HepG2 (cell line): Measurements from ENCODE around the gene ICAM5. TPM values are rescaled to one million over a fixed set of nuclear protein-coding genes. Genes with fewer than 3 reads are reported as not detected.
A peak's percentile ranks its signal among the peaks of the same experiment; 100 is the strongest.

Source experiments
- BCLAF1 ChIP-seq: fragments of 450-650 bp; IDR thresholded peaks from 2 replicates; pipeline ENCODE4 v1.6.1; 2017; ENCODE audit warnings: mild to moderate bottlenecking
- CCDC6 ChIP-seq: sonication (generic); formaldehyde crosslinking; IDR thresholded peaks from 2 replicates; pipeline ENCODE4 v1.8.1; 2022; ENCODE audit warnings: mild to moderate bottlenecking, missing genetic modification reagents, moderate library complexity
- GABPB1 ChIP-seq: IDR thresholded peaks from 2 replicates; pipeline ENCODE4 v1.6.1; 2016; ENCODE audit warnings: mild to moderate bottlenecking, missing genetic modification reagents, moderate library complexity, missing compliant biosample characterization
- KAT7 ChIP-seq: IDR thresholded peaks from 2 replicates; pipeline ENCODE4 v1.6.1; 2018; ENCODE audit warnings: borderline replicate concordance, missing compliant biosample characterization
- KMT2B ChIP-seq: IDR thresholded peaks from 2 replicates; pipeline ENCODE4 v1.6.1; 2016; ENCODE audit warnings: missing genetic modification reagents, missing compliant biosample characterization
- MAFF ChIP-seq: IDR thresholded peaks from 2 replicates; pipeline ENCODE4 v1.6.1; 2011; ENCODE audit warnings: low read depth, low read length, improper control_type of control experiment
- MAX ChIP-seq: IDR thresholded peaks from 2 replicates; pipeline ENCODE4 v1.6.1; 2012; ENCODE audit warnings: inconsistent platforms
- SP2 ChIP-seq: sonication (generic); formaldehyde crosslinking; IDR thresholded peaks from 2 replicates; pipeline ENCODE4 v1.5.1; 2020; ENCODE audit warnings: mild to moderate bottlenecking, missing genetic modification reagents
- ZFP91 ChIP-seq: sonication (generic); formaldehyde crosslinking; IDR thresholded peaks from 2 replicates; pipeline ENCODE4 v1.9.0; 2022; ENCODE audit warnings: missing genetic modification reagents, mild to moderate bottlenecking, borderline replicate concordance
- ZNF121 ChIP-seq: sonication (generic); formaldehyde crosslinking; IDR thresholded peaks from 2 replicates; pipeline ENCODE4 v1.5.0; 2020; ENCODE audit warnings: mild to moderate bottlenecking, missing genetic modification reagents
- ZNF205 ChIP-seq: IDR thresholded peaks from 2 replicates; pipeline ENCODE4 v1.6.1; 2018; ENCODE audit warnings: missing biosample characterization, missing genetic modification reagents
- ZNF552 ChIP-seq: sonication (generic); formaldehyde crosslinking; IDR thresholded peaks from 2 replicates; pipeline ENCODE4 v1.9.0; 2022; ENCODE audit warnings: missing genetic modification reagents, mild to moderate bottlenecking, borderline replicate concordance
- ZNF672 ChIP-seq: sonication (generic); formaldehyde crosslinking; IDR thresholded peaks from 2 replicates; pipeline ENCODE4 v1.8.1; 2022; ENCODE audit warnings: missing genetic modification reagents
- ZNF687 ChIP-seq: sonication (generic); formaldehyde crosslinking; IDR thresholded peaks from 2 replicates; pipeline ENCODE4 v1.5.1; 2020; ENCODE audit warnings: mild to moderate bottlenecking, missing genetic modification reagents, moderate library complexity
- ZNF782 ChIP-seq: sonication (generic); formaldehyde crosslinking; IDR thresholded peaks from 2 replicates; pipeline ENCODE4 v1.4.0; 2020; ENCODE audit warnings: missing genetic modification reagents, mild to moderate bottlenecking, borderline replicate concordance
- ZSCAN25 ChIP-seq: sonication (generic); formaldehyde crosslinking; IDR thresholded peaks from 2 replicates; pipeline ENCODE4 v1.8.0; 2022; ENCODE audit warnings: mild to moderate bottlenecking, missing genetic modification reagents
- polyA plus RNA-seq, 8 experiments: library from polyadenylated mRNA; depleted of rRNA in 3 of 8; stranded (reverse) in 7 of 8; unstranded in 1 of 8; fragments of >200 nt; fragmentation: Illumina TruSeq in 4 of 8; extraction: Trizol in 4 of 8; gene quantifications; 2 replicates each; pipeline versions ENCODE4 v1.2.1 to v1.2.3, GENCODE V29; 2011 to 2016; ENCODE audit warnings: low read depth in 4 of 8, missing spikeins in 1 of 8, mixed read lengths in 1 of 8; ENCODE audit not compliant: insufficient read depth in 1 of 8
- total RNA-seq, 5 experiments: library from RNA; depleted of rRNA; stranded (reverse); fragments of >200 nt; fragmentation: Illumina TruSeq; extraction: Trizol; gene quantifications; 2 replicates each; pipeline ENCODE4 v1.2.3, GENCODE V29; 2016; ENCODE audit warnings: low read depth in 1 of 5

Gene ICAM5
- total and polyA plus RNA-seq, 2 of the 13 experiments (the other 11 are each of a cell fraction or from before 2014, with no cell fraction given): 0.46 to 1.6 TPM

- peak; percentile 75 for TF ChIP-seq ZNF687
- TF ChIP-seq MAX: peak; percentile 13; the same call in 1 of the 2 replicates
- TF ChIP-seq ZFP91 (CRISPR knock-in tag): peak; percentile 14; the same call in 1 of the 2 replicates
- TF ChIP-seq ZNF672 (CRISPR knock-in tag): 0 out of 2 replicates have a peak, but pooled peaks have one; percentile 4
- no peak for TF ChIP-seq ZNF552 (CRISPR knock-in tag)
- TF ChIP-seq BCLAF1: no peak
- TF ChIP-seq KMT2B (CRISPR knock-in tag): 0 out of 2 replicates have a peak, but pooled peaks have one; percentile 27
- TF ChIP-seq SP2: 0 out of 2 replicates have a peak, but pooled peaks have one; percentile 28
- peak; percentile 51; the same call in 1 of the 2 replicates for TF ChIP-seq GABPB1 (CRISPR knock-in tag)
- no peak for TF ChIP-seq ZNF782 (CRISPR knock-in tag)
- TF ChIP-seq MAFF: no peak
- 0 out of 2 replicates have a peak, but pooled peaks have one; percentile 7 for TF ChIP-seq KAT7 (CRISPR knock-in tag)
- 0 out of 2 replicates have a peak, but pooled peaks have one; percentile 20 for TF ChIP-seq ZSCAN25
- no peak for TF ChIP-seq ZNF205
- 0 out of 2 replicates have a peak, but pooled peaks have one; percentile 52 for TF ChIP-seq ZNF121 (CRISPR knock-in tag)
- no peak for TF ChIP-seq CCDC6 (CRISPR knock-in tag)
Measured at GRCh38 chr19:10290876-10291553, 1.3 kb downstream of the ICAM5 start (continued).
